ENCODE results near the gene KAT2B. TPM values are rescaled to one million over a fixed set of nuclear protein-coding genes. Genes with fewer than 3 reads are reported as not detected.

The KAT2B gene
- total and polyA plus RNA-seq, 2 of the 13 experiments (the other 11 are each of a cell fraction or from before 2014, with no cell fraction given): 0.97 to 1.7 TPM

- TF ChIP-seq ZNF766 (CRISPR knock-in tag; IDR thresholded peaks at IDR 0.05; ENCODE audit: borderline replicate concordance): no peak
- no peak for TF ChIP-seq PRDM15 (CRISPR knock-in tag; IDR thresholded peaks at IDR 0.05)
- no peak for TF ChIP-seq KDM4B (CRISPR knock-in tag; IDR thresholded peaks at IDR 0.05)
- TF ChIP-seq EHMT2 (IDR thresholded peaks at IDR 0.05; ENCODE audit: borderline replicate concordance, low read depth, low read length): peak; percentile 49; the same call in 1 of the 2 replicates
- TF ChIP-seq TCF7L2 (IDR thresholded peaks at IDR 0.05; ENCODE audit: low read depth, low read length): no peak
- no peak for TF ChIP-seq XRCC5 (optimal IDR thresholded peaks at IDR 0.05; ENCODE audit: low read length)
- TF ChIP-seq SP2 (CRISPR knock-in tag; IDR thresholded peaks at IDR 0.05): no peak
- 0 out of 2 replicates have a peak, but pooled peaks have one; percentile 18 for TF ChIP-seq USF2 (IDR thresholded peaks at IDR 0.05; ENCODE audit: low read depth, low read length)
- TF ChIP-seq USF2 (CRISPR knock-in tag; IDR thresholded peaks at IDR 0.05; ENCODE audit: borderline replicate concordance): no peak; the same call in 1 of the 2 replicates
- no peak for TF ChIP-seq NPAS2 (CRISPR knock-in tag; IDR thresholded peaks at IDR 0.05; ENCODE audit: borderline replicate concordance)
- TF ChIP-seq CEBPB (IDR thresholded peaks at IDR 0.05; ENCODE audit: borderline replicate concordance, low read depth, low read length): peak; percentile 36; the same call in 1 of the 2 replicates
- no peak for TF ChIP-seq ZNF841 (CRISPR knock-in tag; IDR thresholded peaks at IDR 0.05; ENCODE audit: borderline replicate concordance)
- TF ChIP-seq ZNF557 (CRISPR knock-in tag; IDR thresholded peaks at IDR 0.05): no peak
- TF ChIP-seq IKZF1 (IDR thresholded peaks at IDR 0.05): no peak
- TF ChIP-seq CBX2 (IDR thresholded peaks at IDR 0.05; ENCODE audit: low read depth, low read length): no peak
- TF ChIP-seq CBX2 (CRISPR knock-in tag; IDR thresholded peaks at IDR 0.05; ENCODE audit: low read depth): no peak
- 0 out of 2 replicates have a peak, but pooled peaks have one; percentile 23 for TF ChIP-seq PAXIP1 (CRISPR knock-in tag; conservative IDR thresholded peaks at IDR 0.05)
- no peak for TF ChIP-seq ZNF563 (CRISPR knock-in tag; IDR thresholded peaks at IDR 0.05)
- TF ChIP-seq ZNF547 (CRISPR knock-in tag; IDR thresholded peaks at IDR 0.05): no peak
- no peak for TF ChIP-seq PBX3 (CRISPR knock-in tag; IDR thresholded peaks at IDR 0.05; ENCODE audit: borderline replicate concordance)
Measured at GRCh38 chr3:20142517-20142916, 102.3 kb downstream of the KAT2B start (continued).
